Spleen (tissue), 11 donors: ENCODE measurements around the gene FBLN2. TPM values are rescaled to one million over a fixed set of nuclear protein-coding genes. Genes with fewer than 3 reads are reported as not detected.
A peak's percentile ranks its signal among the peaks of the same experiment; 100 is the strongest.

Experiments used
- DNase-seq: peaks from one replicate; pipeline ENCODE4 v3.0.0-alpha.2; 2020
- H3K27ac ChIP-seq, 8 donors: fragments of 200-600 bp; sonication (generic) in 7 of 8; 1 replicate in 4 of 8; 2 replicates in 4 of 8; pipeline versions ENCODE4 v1.5.0 to v1.8.0; 2016 to 2021; ENCODE audit warnings: inconsistent platforms in 4 of 8, mild to moderate bottlenecking in 4 of 8, moderate library complexity in 1 of 8
- H3K27me3 ChIP-seq, 7 donors: fragments of 200-600 bp; sonication (generic) in 6 of 7; replicated peaks in 1 of 7; 1 replicate in 4 of 7; 2 replicates in 3 of 7; pipeline versions ENCODE4 v1.5.0 to v1.8.0; 2016 to 2021; ENCODE audit warnings: inconsistent platforms in 3 of 7, mild to moderate bottlenecking in 1 of 7
- H3K36me3 ChIP-seq, 6 donors: fragments of 200-600 bp; sonication (generic) in 5 of 6; 1 replicate in 4 of 6; 2 replicates in 2 of 6; pipeline versions ENCODE4 v1.5.0 to v1.8.0; 2016 to 2021; ENCODE audit warnings: inconsistent platforms in 2 of 6
- H3K4me1 ChIP-seq, 6 donors: fragments of 200-600 bp; sonication (generic) in 5 of 6; 1 replicate in 3 of 6; 2 replicates in 3 of 6; pipeline versions ENCODE4 v1.5.0 to v1.8.0; 2016 to 2021; ENCODE audit warnings: inconsistent platforms in 3 of 6
- H3K4me3 ChIP-seq, 8 donors: fragments of 200-600 bp; sonication (generic) in 7 of 8; 1 replicate in 4 of 8; 2 replicates in 4 of 8; pipeline versions ENCODE4 v1.5.0 to v1.8.0; 2016 to 2021; ENCODE audit warnings: inconsistent platforms in 4 of 8, mild to moderate bottlenecking in 4 of 8, moderate library complexity in 2 of 8
- H3K9me3 ChIP-seq, 8 donors: fragments of 200-600 bp; sonication (generic) in 7 of 8; 1 replicate in 4 of 8; 2 replicates in 4 of 8; pipeline versions ENCODE4 v1.5.0 to v1.8.0; 2016 to 2021; ENCODE audit warnings: inconsistent platforms in 4 of 8
- CTCF ChIP-seq, 11 experiments: fragments of 200-600 bp in 7 of 11; fragments of 450-650 bp in 4 of 11; sonication (generic) in 4 of 11; IDR thresholded peaks in 8 of 11; conservative IDR thresholded peaks in 3 of 11; 1 replicate in 7 of 11; 2 replicates in 4 of 11; pipeline versions ENCODE4 v1.4.0 to v1.8.0; 2016 to 2021; ENCODE audit warnings: antibody characterized with exemption in 11 of 11, inconsistent platforms in 4 of 11, mild to moderate bottlenecking in 1 of 11
- POLR2A ChIP-seq, 3 donors: fragments of 450-650 bp; IDR thresholded peaks; one replicate each; pipeline ENCODE4 v1.5.1; 2017; ENCODE audit warnings: antibody characterized with exemption in 3 of 3, mild to moderate bottlenecking in 1 of 3
- POLR2AphosphoS5 ChIP-seq, 3 donors: sonication (generic); formaldehyde crosslinking; IDR thresholded peaks; one replicate each; pipeline ENCODE4 v1.5.1; 2017; ENCODE audit warnings: antibody characterized with exemption in 3 of 3
- WGBS, 5 donors: extraction: QIAGEN DNeasy Blood & Tissue Kit in 3 of 5; methylation state at CpG; one replicate each; pipeline versions ENCODE4 v1.1.5 to v1.1.7; 2013 to 2018; 5-methylcytosine and 5-hydroxymethylcytosine counted together
- intact Hi-C: fragments of 100-400 bp; cut with DNase I; formaldehyde crosslinking; loops from one replicate; pipeline ENCODE4 v1.15.0; 2023; ENCODE audit warnings: low total_unique reads
- polyA plus RNA-seq, 3 donors: library from polyadenylated mRNA; stranded (reverse); fragments of 200-250 nt; gene quantifications; one replicate each; pipeline ENCODE4 v1.2.1, GENCODE V29; 2013
- total RNA-seq, 7 donors: library from RNA; depleted of rRNA in 3 of 7; stranded (reverse); fragments of >200 nt in 3 of 7; fragmentation: NEBNext Ultra II Directional in 4 of 7; extraction: Animal tissue kit (Norgen Biotek cat#: 25700) in 4 of 7; gene quantifications; one replicate each; pipeline versions ENCODE4 v1.1.0 to v1.2.1, GENCODE V29; 2016 to 2021
- donor health status: healthy with polysubstance abuse.
- donor health status: DM: no; HTN: no; CAD: no; lungs with moderate emphysema.
- donor health status: DM: no; HTN: no; CAD: no.
- donor health status: Bipolar disorder and iron deficiency.
- donor health status: healthy.
- donor health status: DM: no; HTN: no; CAD: no.
- donor health status: DM: yes; HTN: yes; CAD: no.

The FBLN2 gene
- total and polyA plus RNA-seq, 10 donors: 6.1 to 28.2 (median 12.5) TPM

- DNase-seq: peak; percentile 64
- Histone ChIP-seq H3K4me1 (no peaks in the 10 kb centered on the region), H3K27ac (no peak overlapping the region), H3K27me3 (peaks cover 0 to 14% (median 0%) of the 10 kb centered on the region in 7 donors), H3K9me3 (no peaks in the 10 kb centered on the region), H3K36me3 (peaks cover 0 to 9% (median 0%) of the 10 kb centered on the region in 6 donors), H3K4me3 (no peak overlapping the region)
- intact Hi-C loops: no loop called here
- 78 to 88% (median 87%) methylated on average over 16 to 26 of the region's 26 CpGs for WGBS, 5 donors
- TF ChIP-seq POLR2A (IDR thresholded peaks at IDR 0.05) (no peak), POLR2AphosphoS5 (IDR thresholded peaks at IDR 0.05) (no peak), CTCF (IDR thresholded peaks at IDR 0.05 in 8 of 11, conservative IDR thresholded peaks at IDR 0.05 in 3 of 11) (no peak)
Measured at GRCh38 chr3:13569641-13570390, 20.9 kb downstream of the FBLN2 start.

DNA sequence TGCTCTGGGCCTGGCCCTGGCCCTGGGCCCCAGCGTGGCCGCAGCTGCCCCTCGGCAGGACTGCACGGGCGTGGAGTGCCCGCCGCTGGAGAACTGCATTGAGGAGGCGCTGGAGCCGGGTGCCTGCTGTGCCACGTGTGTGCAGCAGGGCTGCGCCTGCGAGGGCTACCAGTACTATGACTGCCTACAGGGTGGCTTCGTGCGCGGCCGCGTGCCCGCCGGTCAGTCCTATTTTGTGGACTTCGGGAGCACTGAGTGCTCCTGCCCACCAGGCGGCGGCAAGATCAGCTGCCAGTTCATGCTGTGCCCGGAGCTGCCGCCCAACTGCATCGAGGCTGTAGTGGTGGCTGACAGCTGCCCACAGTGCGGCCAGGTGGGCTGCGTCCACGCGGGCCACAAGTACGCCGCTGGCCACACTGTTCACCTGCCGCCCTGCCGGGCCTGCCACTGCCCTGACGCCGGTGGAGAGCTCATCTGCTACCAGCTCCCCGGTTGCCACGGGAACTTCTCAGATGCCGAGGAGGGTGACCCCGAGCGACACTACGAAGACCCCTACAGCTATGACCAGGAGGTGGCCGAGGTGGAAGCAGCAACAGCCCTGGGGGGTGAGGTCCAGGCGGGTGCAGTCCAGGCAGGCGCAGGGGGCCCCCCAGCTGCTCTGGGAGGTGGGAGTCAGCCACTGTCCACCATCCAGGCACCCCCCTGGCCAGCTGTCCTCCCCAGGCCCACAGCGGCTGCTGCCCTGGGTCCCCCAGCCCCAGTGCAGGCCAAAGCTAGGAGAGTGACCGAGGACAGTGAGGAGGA lies 21.7 kb downstream of the FBLN2 start:
- intact Hi-C loops: no loop called here
- Histone ChIP-seq H3K27me3 (peaks cover 0 to 14% (median 0%) of the 10 kb centered on the region in 7 donors), H3K4me1 (no peaks in the 10 kb centered on the region), H3K27ac (no peak overlapping the region), H3K9me3 (no peaks in the 10 kb centered on the region), H3K36me3 (peaks cover 0 to 9% (median 0%) of the 10 kb centered on the region in 6 donors), H3K4me3 (no peak overlapping the region)
- peak; percentile 65 for DNase-seq
- 81 to 95% (median 91%) methylated on average over 8 to 46 of the region's 46 CpGs for WGBS, 5 donors
- TF ChIP-seq CTCF (IDR thresholded peaks at IDR 0.05 in 8 of 11, conservative IDR thresholded peaks at IDR 0.05 in 3 of 11): no peak
- no peak for TF ChIP-seq POLR2AphosphoS5 (IDR thresholded peaks at IDR 0.05)
- no peak for TF ChIP-seq POLR2A (IDR thresholded peaks at IDR 0.05)

DNA sequence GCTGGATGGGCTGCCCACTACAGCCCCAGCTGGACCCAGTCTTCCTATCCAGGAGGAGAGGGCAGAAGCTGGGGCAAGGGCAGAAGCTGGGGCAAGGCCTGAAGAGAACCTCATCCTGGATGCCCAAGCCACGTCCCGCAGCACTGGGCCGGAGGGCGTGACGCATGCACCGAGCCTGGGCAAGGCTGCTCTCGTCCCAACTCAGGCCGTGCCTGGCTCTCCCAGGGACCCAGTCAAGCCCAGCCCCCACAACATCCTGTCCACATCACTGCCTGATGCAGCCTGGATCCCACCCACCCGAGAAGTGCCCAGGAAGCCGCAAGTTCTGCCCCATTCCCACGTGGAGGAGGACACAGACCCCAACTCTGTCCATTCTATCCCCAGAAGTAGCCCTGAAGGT lies 22.3 kb downstream of the FBLN2 start:
- TF ChIP-seq POLR2AphosphoS5 (IDR thresholded peaks at IDR 0.05): no peak
- TF ChIP-seq POLR2A (IDR thresholded peaks at IDR 0.05): no peak
- no peak for TF ChIP-seq CTCF (IDR thresholded peaks at IDR 0.05 in 8 of 11, conservative IDR thresholded peaks at IDR 0.05 in 3 of 11)
- Histone ChIP-seq H3K27ac (no peak overlapping the region), H3K4me3 (no peak overlapping the region), H3K9me3 (no peaks in the 10 kb centered on the region), H3K36me3 (peaks cover 0 to 9% (median 0%) of the 10 kb centered on the region in 6 donors), H3K27me3 (peaks cover 0 to 14% (median 0%) of the 10 kb centered on the region in 7 donors), H3K4me1 (no peaks in the 10 kb centered on the region)
- intact Hi-C loops: no loop called here
- 83 to 94% (median 87%) methylated on average over 8 to 11 of the region's 11 CpGs for WGBS, 5 donors
- no peak for DNase-seq
